ENCODE measurements around the gene MMP24. TPM values are rescaled to one million over a fixed set of nuclear protein-coding genes. Genes with fewer than 3 reads are reported as not detected.

The MMP24 gene
- total RNA-seq, 1 experiment from 2014 or later = not detected

DNA sequence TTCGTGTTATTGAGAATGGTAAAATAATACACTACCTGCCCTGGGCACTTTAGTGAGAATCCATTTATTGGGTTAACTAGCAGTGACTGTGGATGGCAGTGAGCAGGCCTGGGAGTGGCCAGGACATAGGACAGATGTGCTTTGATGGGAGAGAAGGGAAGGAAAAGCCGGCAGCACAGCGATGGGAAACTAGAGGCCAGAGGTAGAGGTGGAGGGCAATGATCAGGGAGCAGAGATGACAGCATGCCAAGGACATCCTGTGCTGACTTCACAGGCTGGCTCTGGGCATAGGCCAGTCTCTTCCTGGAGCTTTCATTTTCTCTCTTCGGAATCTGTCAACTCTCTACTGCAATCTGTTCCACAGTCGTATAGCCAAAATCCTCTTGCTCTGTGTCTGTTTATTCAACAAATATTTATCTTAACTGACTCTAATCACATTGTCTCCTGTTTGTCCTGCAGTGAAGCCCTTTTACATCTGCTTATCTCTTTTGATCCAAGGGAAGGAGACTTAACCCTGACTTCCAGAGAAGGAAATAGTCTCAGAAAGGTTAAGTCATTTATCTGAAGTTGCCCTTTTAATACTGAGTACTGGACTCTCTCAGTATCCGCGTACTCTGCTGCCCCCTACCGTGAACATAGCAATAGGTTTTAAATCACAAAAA lies 18.4 kb upstream of the MMP24 start:
- intact Hi-C loops (cut with micrococcal nuclease) = loop anchor here (1.0 to 2.0 kb wide), 4 partner anchors 61 to 231 kb away; partner anchors contain the start of gene GDF5
- Mint-ChIP-seq H3K36me3 (ENCODE audit: insufficient read depth, unreplicated experiment) (no peaks in the 10 kb centered on the region), H3K4me3 (ENCODE audit: unreplicated experiment) (no peak overlapping the region), H3K27ac (ENCODE audit: low read depth, unreplicated experiment) (no peak overlapping the region), H3K27me3 (ENCODE audit: insufficient read depth, unreplicated experiment) (no peaks in the 10 kb centered on the region), H3K4me1 (ENCODE audit: insufficient read depth, unreplicated experiment) (no peaks in the 10 kb centered on the region), H3K9me3 (ENCODE audit: unreplicated experiment) (no peaks in the 10 kb centered on the region)
- no TSS peak for BruUV-seq (replicated peaks)
- CTCF ChIA-PET = interaction anchor here (0.6 to 4.7 kb wide), 42 partner anchors 9 to 1557 kb away, joined by 3 to 182 read pairs (median 4); partner anchors contain the start of genes EDEM2 and MMP24
- peak; percentile 84 for DNase-seq (ENCODE audit: unreplicated experiment)
- TF ChIP-seq, protein P1, sequence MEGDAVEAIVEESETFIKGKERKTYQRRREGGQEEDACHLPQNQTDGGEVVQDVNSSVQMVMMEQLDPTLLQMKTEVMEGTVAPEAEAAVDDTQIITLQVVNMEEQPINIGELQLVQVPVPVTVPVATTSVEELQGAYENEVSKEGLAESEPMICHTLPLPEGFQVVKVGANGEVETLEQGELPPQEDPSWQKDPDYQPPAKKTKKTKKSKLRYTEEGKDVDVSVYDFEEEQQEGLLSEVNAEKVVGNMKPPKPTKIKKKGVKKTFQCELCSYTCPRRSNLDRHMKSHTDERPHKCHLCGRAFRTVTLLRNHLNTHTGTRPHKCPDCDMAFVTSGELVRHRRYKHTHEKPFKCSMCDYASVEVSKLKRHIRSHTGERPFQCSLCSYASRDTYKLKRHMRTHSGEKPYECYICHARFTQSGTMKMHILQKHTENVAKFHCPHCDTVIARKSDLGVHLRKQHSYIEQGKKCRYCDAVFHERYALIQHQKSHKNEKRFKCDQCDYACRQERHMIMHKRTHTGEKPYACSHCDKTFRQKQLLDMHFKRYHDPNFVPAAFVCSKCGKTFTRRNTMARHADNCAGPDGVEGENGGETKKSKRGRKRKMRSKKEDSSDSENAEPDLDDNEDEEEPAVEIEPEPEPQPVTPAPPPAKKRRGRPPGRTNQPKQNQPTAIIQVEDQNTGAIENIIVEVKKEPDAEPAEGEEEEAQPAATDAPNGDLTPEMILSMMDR (IDR thresholded peaks at IDR 0.05; ENCODE audit: unreplicated experiment) = peak; percentile 86
- POLR2A ChIA-PET = interaction anchor here (0.6 to 4.5 kb wide), 4 partner anchors 58 to 174 kb away, joined by 3 to 66 read pairs (median 3); partner anchors contain the start of genes EDEM2 and MMP24OS

- Mint-ChIP-seq H3K4me1 (ENCODE audit: insufficient read depth, unreplicated experiment) (peaks cover 7% of the 10 kb centered on the region), H3K9me3 (ENCODE audit: unreplicated experiment) (no peaks in the 10 kb centered on the region), H3K27me3 (ENCODE audit: insufficient read depth, unreplicated experiment) (peaks cover 24% of the 10 kb centered on the region), H3K27ac (ENCODE audit: low read depth, unreplicated experiment) (no peak overlapping the region), H3K36me3 (ENCODE audit: insufficient read depth, unreplicated experiment) (no peaks in the 10 kb centered on the region), H3K4me3 (ENCODE audit: unreplicated experiment) (no peak overlapping the region)
- BruUV-seq (replicated peaks) = no TSS peak
- intact Hi-C loops (cut with micrococcal nuclease) = no loop called here
- TF ChIP-seq, protein P1 (IDR thresholded peaks at IDR 0.05; ENCODE audit: unreplicated experiment) = no peak
- DNase-seq (ENCODE audit: unreplicated experiment) = peak; percentile 25
- CTCF ChIA-PET = interaction anchor here (0.6 to 3.1 kb wide), 7 partner anchors 53 to 593 kb away, joined by 3 to 15 read pairs (median 3); partner anchors contain the start of genes C20orf173, EDEM2 and TRPC4AP
- POLR2A ChIA-PET = interaction anchor here (0.7 to 1.3 kb wide), 2 partner anchors 13 to 44 kb away, joined by 5 read pairs; no protein-coding TSS in a partner anchor
Measured at GRCh38 chr20:35215066-35215956, 11.2 kb upstream of the MMP24 start.

- TF ChIP-seq, protein P1 (IDR thresholded peaks at IDR 0.05; ENCODE audit: unreplicated experiment) = no peak
- Mint-ChIP-seq H3K4me1 (ENCODE audit: insufficient read depth, unreplicated experiment) (peaks cover 7% of the 10 kb centered on the region), H3K9me3 (ENCODE audit: unreplicated experiment) (no peaks in the 10 kb centered on the region), H3K27me3 (ENCODE audit: insufficient read depth, unreplicated experiment) (peaks cover 24% of the 10 kb centered on the region), H3K27ac (ENCODE audit: low read depth, unreplicated experiment) (no peak overlapping the region), H3K36me3 (ENCODE audit: insufficient read depth, unreplicated experiment) (no peaks in the 10 kb centered on the region), H3K4me3 (ENCODE audit: unreplicated experiment) (no peak overlapping the region)
- intact Hi-C loops (cut with micrococcal nuclease) = no loop called here
- CTCF ChIA-PET = interaction anchor here (0.5 to 3.1 kb wide), 8 partner anchors 8 to 748 kb away, joined by 3 to 15 read pairs (median 4); partner anchors contain the start of genes EDEM2 and TRPC4AP
- BruUV-seq (replicated peaks) = no TSS peak
- DNase-seq (ENCODE audit: unreplicated experiment) = no peak
- POLR2A ChIA-PET = interaction anchor here (1.2 to 1.3 kb wide), 2 partner anchors 11 to 69 kb away, joined by 3 to 5 read pairs; partner anchors contain the start of gene EDEM2
Measured at GRCh38 chr20:35216541-35216940, 9.9 kb upstream of the MMP24 start.
